Psoas muscle (tissue), 8 donors: ENCODE measurements around the gene FKBP6. TPM values are rescaled to one million over a fixed set of nuclear protein-coding genes. Genes with fewer than 3 reads are reported as not detected.

Experiments used
- ATAC-seq, 4 donors: fragments of 200-7000 bp; cut with Tn5 transposase; one replicate each; pipeline ENCODE4 v1.9.1; 2020; ENCODE audit warnings: moderate library complexity in 3 of 4, mild to moderate bottlenecking in 2 of 4
- DNase-seq, 2 donors: peaks; one replicate each; pipeline ENCODE4 v3.0.0-alpha.2; 2020
- H3K27ac ChIP-seq: fragments of 200-600 bp; one replicate; pipeline ENCODE4 v1.8.0; 2022
- H3K27me3 ChIP-seq, 3 donors: fragments of 200-600 bp in 1 of 3; one replicate each; pipeline versions ENCODE4 v1.6.1 to v1.8.0; 2013 to 2022; ENCODE audit warnings: low read length in 2 of 3, mild to moderate bottlenecking in 2 of 3, moderate library complexity in 1 of 3; ENCODE audit not compliant: insufficient read depth in 3 of 3
- H3K36me3 ChIP-seq, 2 donors: fragments of 200-600 bp in 1 of 2; one replicate each; pipeline versions ENCODE4 v1.6.1 to v1.8.0; 2013 to 2022; ENCODE audit warnings: low read depth in 1 of 2, mild to moderate bottlenecking in 1 of 2, moderate library complexity in 1 of 2; ENCODE audit not compliant: insufficient read depth in 1 of 2
- H3K4me1 ChIP-seq: fragments of 200-600 bp; one replicate; pipeline ENCODE4 v1.8.0; 2022
- H3K4me3 ChIP-seq: fragments of 200-600 bp; one replicate; pipeline ENCODE4 v1.8.0; 2022; ENCODE audit warnings: mild to moderate bottlenecking
- H3K9me3 ChIP-seq: fragments of 200-600 bp; one replicate; pipeline ENCODE4 v1.8.0; 2022
- WGBS, 3 donors: extraction: QIAGEN DNeasy Blood & Tissue Kit; methylation state at CpG; one replicate each; pipeline versions ENCODE4 v1.1.6 to v1.1.7; 2013; 5-methylcytosine and 5-hydroxymethylcytosine counted together
- intact Hi-C, 2 donors: fragments of 100-400 bp; cut with DNase I; formaldehyde crosslinking; loops; one replicate each; pipeline versions ENCODE4 v1.11.0 to v1.14.2; 2022
- polyA plus RNA-seq, 3 donors: library from polyadenylated mRNA; stranded (reverse); fragments of 200-250 nt; gene quantifications; one replicate each; pipeline ENCODE4 v1.2.3, GENCODE V29; 2013
- total RNA-seq, 4 donors: library from RNA; stranded (reverse); fragmentation: NEBNext Ultra II Directional in 2 of 4; extraction: Animal tissue kit (Norgen Biotek cat#: 25700) in 2 of 4; gene quantifications; one replicate each; pipeline versions ENCODE4 v1.2.1 to v1.2.4, GENCODE V29; 2021 to 2023
- TF ChIP-seq, protein P1 (sequence below): fragments of 200-600 bp; IDR thresholded peaks from one replicate; pipeline ENCODE4 v1.8.0; 2022; ENCODE audit warnings: antibody characterized with exemption
- donor health status: healthy with polysubstance abuse.
- donor health status: DM: no; HTN: no; CAD: no; lungs with moderate emphysema.
- donor health status: Bipolar disorder and iron deficiency.
- donor health status: healthy.
- donor health status: DM: yes; HTN: yes; CAD: no.
- donor health status: DM: no; HTN: no; CAD: no.
- donor health status: DM: no; HTN: no; CAD: no.
- donor health status: DM: yes; HTN: yes; CAD: no.

The FKBP6 gene
- total and polyA plus RNA-seq, 7 donors: not detected

DNA sequence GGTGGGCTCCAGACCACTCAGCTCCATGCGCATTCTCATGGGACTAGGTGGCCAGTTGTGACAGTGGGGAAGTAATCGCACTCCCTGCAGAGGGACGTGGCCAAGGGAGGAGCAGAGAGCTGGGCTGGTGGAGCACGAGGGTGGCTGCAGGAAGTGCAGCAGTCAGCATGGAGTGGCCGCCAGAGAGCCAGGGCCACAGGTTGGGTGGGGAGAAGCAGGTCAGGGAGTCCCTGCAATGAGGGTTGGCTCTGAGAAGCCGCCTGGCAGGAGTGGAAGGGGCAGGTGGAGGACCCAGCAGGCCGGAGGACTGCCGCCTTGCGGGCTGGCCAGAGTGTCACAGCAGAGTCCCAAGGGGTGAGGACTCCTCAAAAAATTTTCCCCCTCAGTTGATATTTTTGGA, 26.2 kb downstream of the FKBP6 start:
- H3K36me3 ChIP-seq: no peaks in the 10 kb centered on the region
- no peak for ATAC-seq
- H3K9me3 ChIP-seq: no peaks in the 10 kb centered on the region
- no peak for DNase-seq
- whole genome bisulfite sequencing, 3 donors: 90% methylated on average over 9 of the region's 9 CpGs
- no peaks in the 10 kb centered on the region for H3K27me3 ChIP-seq
- H3K4me1 ChIP-seq: peaks cover 4% of the 10 kb centered on the region
- intact Hi-C loops: loop anchor here in 1 of 2 donors (5.0 kb wide), 1 partner anchor 43 kb away; no protein-coding TSS in a partner anchor
- no peak overlapping the region for H3K27ac ChIP-seq
- TF ChIP-seq, protein P1, sequence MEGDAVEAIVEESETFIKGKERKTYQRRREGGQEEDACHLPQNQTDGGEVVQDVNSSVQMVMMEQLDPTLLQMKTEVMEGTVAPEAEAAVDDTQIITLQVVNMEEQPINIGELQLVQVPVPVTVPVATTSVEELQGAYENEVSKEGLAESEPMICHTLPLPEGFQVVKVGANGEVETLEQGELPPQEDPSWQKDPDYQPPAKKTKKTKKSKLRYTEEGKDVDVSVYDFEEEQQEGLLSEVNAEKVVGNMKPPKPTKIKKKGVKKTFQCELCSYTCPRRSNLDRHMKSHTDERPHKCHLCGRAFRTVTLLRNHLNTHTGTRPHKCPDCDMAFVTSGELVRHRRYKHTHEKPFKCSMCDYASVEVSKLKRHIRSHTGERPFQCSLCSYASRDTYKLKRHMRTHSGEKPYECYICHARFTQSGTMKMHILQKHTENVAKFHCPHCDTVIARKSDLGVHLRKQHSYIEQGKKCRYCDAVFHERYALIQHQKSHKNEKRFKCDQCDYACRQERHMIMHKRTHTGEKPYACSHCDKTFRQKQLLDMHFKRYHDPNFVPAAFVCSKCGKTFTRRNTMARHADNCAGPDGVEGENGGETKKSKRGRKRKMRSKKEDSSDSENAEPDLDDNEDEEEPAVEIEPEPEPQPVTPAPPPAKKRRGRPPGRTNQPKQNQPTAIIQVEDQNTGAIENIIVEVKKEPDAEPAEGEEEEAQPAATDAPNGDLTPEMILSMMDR: no peak
- H3K4me3 ChIP-seq: no peak overlapping the region

DNA sequence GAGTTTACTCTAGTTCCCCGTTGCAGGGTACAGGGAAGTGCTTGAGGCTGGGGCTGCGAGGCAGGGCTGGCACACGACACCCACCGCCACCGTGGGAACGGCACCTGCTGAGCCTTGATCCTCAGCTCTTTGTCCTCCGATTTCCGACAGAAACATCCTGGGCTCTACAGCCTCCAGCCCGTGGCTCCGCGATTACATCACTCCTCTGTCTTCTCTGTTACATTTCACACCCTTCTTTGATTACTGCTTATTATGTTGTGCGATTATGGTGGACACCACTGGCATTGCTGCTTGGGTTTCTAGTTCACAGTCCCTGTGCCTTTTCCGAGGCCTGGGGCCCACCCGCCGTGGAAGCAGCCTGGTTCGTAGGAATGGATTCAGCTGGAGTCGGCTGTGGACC, 26.9 kb downstream of the FKBP6 start:
- intact Hi-C loops: loop anchor here (5.0 kb wide), 2 partner anchors 42 to 82 kb away; no protein-coding TSS in a partner anchor

DNA sequence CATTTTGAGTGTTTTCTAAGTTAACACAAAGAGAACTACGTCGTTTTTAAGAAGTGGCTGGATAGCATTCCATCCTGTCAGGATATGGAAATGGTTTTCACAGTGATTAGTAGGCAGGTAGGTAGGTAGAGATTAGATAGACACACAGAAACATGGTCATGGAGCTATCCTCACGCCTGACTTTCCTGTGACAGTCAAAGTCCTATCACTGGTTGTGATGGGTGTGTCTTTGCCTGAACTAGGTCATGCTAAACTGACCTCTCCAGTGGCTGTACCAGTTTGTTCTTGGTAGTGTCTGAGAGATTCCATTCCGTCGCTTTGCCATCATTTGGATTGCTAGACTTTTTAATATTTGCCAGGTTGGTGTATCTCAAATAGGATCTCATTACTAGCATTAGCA, 28.2 kb downstream of the FKBP6 start:
- Histone ChIP-seq H3K27ac (no peak overlapping the region), H3K4me1 (peaks cover 4% of the 10 kb centered on the region), H3K36me3 (no peaks in the 10 kb centered on the region), H3K27me3 (no peaks in the 10 kb centered on the region), H3K4me3 (no peak overlapping the region), H3K9me3 (no peaks in the 10 kb centered on the region)
- ATAC-seq: no peak
- no peak for DNase-seq
- intact Hi-C loops: loop anchor here (5.0 kb wide), 2 partner anchors 41 to 81 kb away; no protein-coding TSS in a partner anchor
- TF ChIP-seq, protein P1: no peak
- WGBS, 3 donors: 71 to 91% (median 73%) methylated on average over 5 of the region's 5 CpGs

More for the DNA sequence above, 26.9 kb downstream of the FKBP6 start:
- DNase-seq (no peak), ATAC-seq (no peak)
- H3K36me3 ChIP-seq: no peaks in the 10 kb centered on the region
- no peak overlapping the region for H3K4me3 ChIP-seq
- H3K9me3 ChIP-seq: no peaks in the 10 kb centered on the region
- H3K27me3 ChIP-seq: no peaks in the 10 kb centered on the region
- no peak overlapping the region for H3K27ac ChIP-seq
- TF ChIP-seq, protein P1: no peak
- 76 to 89% (median 76%) methylated on average over 17 of the region's 17 CpGs for WGBS, 3 donors
- peaks cover 4% of the 10 kb centered on the region for H3K4me1 ChIP-seq

DNA sequence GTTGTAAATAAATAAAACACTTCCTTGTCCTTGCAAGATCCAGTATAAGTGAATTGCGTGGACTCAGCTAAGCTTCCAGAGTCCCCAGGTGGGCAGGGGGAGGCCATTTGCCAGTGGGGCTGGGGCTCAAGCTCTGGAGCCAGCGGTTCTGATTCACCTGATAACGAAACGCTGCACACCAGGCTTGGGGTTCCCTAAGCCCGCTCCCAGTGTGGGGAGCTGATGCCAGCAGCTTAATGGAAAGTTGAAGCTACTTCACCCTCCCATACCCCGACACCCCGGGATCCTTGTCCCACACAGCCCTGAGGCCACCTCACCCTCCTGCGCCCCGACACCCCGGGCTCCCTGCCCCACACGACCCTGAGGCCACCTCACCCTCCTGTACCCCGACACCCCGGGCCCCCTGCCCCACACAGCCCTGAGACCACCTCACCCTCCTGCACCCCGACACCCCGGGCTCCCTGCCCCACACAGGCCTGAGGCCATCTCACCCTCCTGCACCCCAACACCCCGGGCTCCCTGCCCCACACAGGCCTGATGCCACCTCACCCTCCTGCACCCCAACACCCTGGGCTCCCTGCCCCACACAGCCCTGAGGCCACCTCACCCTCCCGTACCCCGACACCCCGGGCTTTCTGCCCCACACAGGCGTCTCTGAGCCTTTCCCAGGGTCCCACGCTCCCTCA, 30.8 kb downstream of the FKBP6 start:
- intact Hi-C loops: loop anchor here (5.0 kb wide), 2 partner anchors 39 to 79 kb away; no protein-coding TSS in a partner anchor
- DNase-seq (no peak), ATAC-seq (peak in 3 of 4 donors; percentile 4 to 22 (median 16))
- Histone ChIP-seq H3K4me1 (peaks cover 4% of the 10 kb centered on the region), H3K9me3 (no peaks in the 10 kb centered on the region), H3K4me3 (peak overlapping the region; percentile 59), H3K27ac (peak overlapping the region; percentile 75), H3K36me3 (no peaks in the 10 kb centered on the region), H3K27me3 (no peaks in the 10 kb centered on the region)
- WGBS, 3 donors: 85 to 87% (median 86%) methylated on average over 20 to 21 of the region's 21 CpGs
- TF ChIP-seq, protein P1: no peak
